Measurements from ENCODE around the gene DTX2.

- TF ChIP-seq CTCF (IDR thresholded peaks at IDR 0.05 in 2 of 3, conservative IDR thresholded peaks at IDR 0.05 in 1 of 3; ENCODE audit: borderline replicate concordance in 1 of 3, insufficient read depth in 1 of 3, low read depth in 2 of 3, low read length in 2 of 3) (no peak), POLR2A (IDR thresholded peaks at IDR 0.05; ENCODE audit: borderline replicate concordance, extremely low read depth, insufficient read depth, insufficient read length) (no peak), EZH2 (IDR thresholded peaks at IDR 0.05) (no peak)
Measured at GRCh38 chr7:76509931-76510877, 48.7 kb downstream of the DTX2 start, which contains the start of gene UPK3B.

Data from HCT116 (cell line).